Activated CD8-positive, alpha-beta memory T cell treated with anti-CD3 and anti-CD28 coated beads, Interleukin-2, amount 50 U/mL, for 24 hours (primary cell): ENCODE data around the gene UPK1B.
"Not testable (repeated sequence)": the region's sequence is repeated elsewhere in the genome, so short reads cannot be mapped to it uniquely, and the experiment has no call there.

Experiments used
- DNase-seq: peaks from one replicate; pipeline ENCODE4 v3.0.0-alpha.2; 2020; ENCODE audit errors: extremely low read depth

UPK1B gene

GRCh38 chr3:119173325-119173724, at the start of gene UPK1B:
Gene UPK1B (plus strand): TSS chr3:119173598. CDS start chr3:119186742, 13,144 bp downstream.
- no peak for DNase-seq

- DNase-seq = no peak
These were observed 48.1 kb upstream of the UPK1B start for GRCh38 chr3:119125342-119125741.

GRCh38 chr3:119125742-119126504, 47.5 kb upstream of the UPK1B start:
- DNase-seq = no peak

- not testable (repeated sequence) for DNase-seq
These were observed 43.1 kb upstream of the UPK1B start for GRCh38 chr3:119130291-119130690.

- DNase-seq = not testable (repeated sequence)
These were observed 41.1 kb upstream of the UPK1B start for GRCh38 chr3:119132291-119132690.

GRCh38 chr3:119139360-119139759, 34.0 kb upstream of the UPK1B start:
- DNase-seq = not testable (repeated sequence)

GRCh38 chr3:119140466-119140865, 32.9 kb upstream of the UPK1B start:
- DNase-seq = no peak

- no peak for DNase-seq
These were observed 28.3 kb upstream of the UPK1B start for GRCh38 chr3:119145128-119145499.

GRCh38 chr3:119145500-119146167, 27.8 kb upstream of the UPK1B start, which contains the start of gene TEX55:
Gene TEX55 (plus strand): TSS chr3:119146165. CDS start chr3:119146190, 25 bp downstream.
- DNase-seq = no peak

- DNase-seq = no peak
These were observed 26.6 kb upstream of the UPK1B start for GRCh38 chr3:119146578-119147375.

GRCh38 chr3:119147494-119147893, 25.9 kb upstream of the UPK1B start:
- no peak for DNase-seq

GRCh38 chr3:119148493-119149180, 24.8 kb upstream of the UPK1B start:
- DNase-seq = no peak

- DNase-seq = no peak
These were observed 23.9 kb upstream of the UPK1B start for GRCh38 chr3:119149484-119149883.

GRCh38 chr3:119156868-119157267, 16.5 kb upstream of the UPK1B start:
- DNase-seq = no peak

GRCh38 chr3:119157971-119158370, 15.4 kb upstream of the UPK1B start:
- no peak for DNase-seq

GRCh38 chr3:119160361-119160760, 13.0 kb upstream of the UPK1B start:
- DNase-seq = no peak

- no peak for DNase-seq
These were observed 12.6 kb upstream of the UPK1B start for GRCh38 chr3:119160815-119161214.

GRCh38 chr3:119161240-119161639, 12.2 kb upstream of the UPK1B start:
- DNase-seq = no peak

- not testable (repeated sequence) for DNase-seq
These were observed 8.7 kb upstream of the UPK1B start for GRCh38 chr3:119164745-119165144.

GRCh38 chr3:119170821-119171220, 2.6 kb upstream of the UPK1B start:
- no peak for DNase-seq

- DNase-seq = no peak
These were observed 2.7 kb downstream of the UPK1B start for GRCh38 chr3:119175872-119176756.
